GM18507 (cell line): ENCODE data around the gene ADSL.

Experiments
- DNase-seq: peaks from one replicate; pipeline ENCODE4 v3.0.0; 2011; ENCODE audit warnings: low read depth; ENCODE audit not compliant: insufficient read length; ENCODE audit errors: extremely low spot score
- FAIRE-seq: peaks from 2 replicates; lab custom pipeline; 2011; peaks lifted over from hg19 to GRCh38; lab: Jason Lieb, UNC

Gene ADSL

GRCh38 chr22:40400159-40400558, 53.9 kb downstream of the ADSL start:
- DNase-seq (no peak), FAIRE-seq (peak; percentile 96)

GRCh38 chr22:40401532-40401931, 55.2 kb downstream of the ADSL start:
- peak; percentile 59 for FAIRE-seq
- no peak for DNase-seq

GRCh38 chr22:40401981-40402406, 55.7 kb downstream of the ADSL start:
- DNase-seq (no peak), FAIRE-seq (peak; percentile 58)

GRCh38 chr22:40403141-40403540, 56.8 kb downstream of the ADSL start:
- FAIRE-seq (no peak), DNase-seq (no peak)

- FAIRE-seq (no peak), DNase-seq (no peak)
These were observed 57.4 kb downstream of the ADSL start for GRCh38 chr22:40403651-40404050.

GRCh38 chr22:40404251-40405177, 58.2 kb downstream of the ADSL start:
- no peak for FAIRE-seq
- no peak for DNase-seq

- no peak for FAIRE-seq
- DNase-seq: no peak
These were observed 59.1 kb downstream of the ADSL start for GRCh38 chr22:40405178-40406062.

- DNase-seq (no peak), FAIRE-seq (no peak)
These were observed 60.0 kb downstream of the ADSL start for GRCh38 chr22:40406063-40406890.

- FAIRE-seq (no peak), DNase-seq (no peak)
These were observed 60.9 kb downstream of the ADSL start for GRCh38 chr22:40407021-40407761.

GRCh38 chr22:40407831-40408717, 61.8 kb downstream of the ADSL start:
- FAIRE-seq: no peak

GRCh38 chr22:40408718-40409612, 62.7 kb downstream of the ADSL start:
- FAIRE-seq (no peak), DNase-seq (no peak)

More at GRCh38 chr22:40407831-40408717, 61.8 kb downstream of the ADSL start:
- no peak for DNase-seq

GRCh38 chr22:40409613-40410113, 63.4 kb downstream of the ADSL start:
- DNase-seq (no peak), FAIRE-seq (no peak)

GRCh38 chr22:40410272-40410671, 64.0 kb downstream of the ADSL start:
- FAIRE-seq (no peak), DNase-seq (no peak)

GRCh38 chr22:40410731-40411505, 64.6 kb downstream of the ADSL start:
- DNase-seq (no peak), FAIRE-seq (no peak)

- no peak for FAIRE-seq
- no peak for DNase-seq
These were observed 65.2 kb downstream of the ADSL start for GRCh38 chr22:40411506-40411861.

GRCh38 chr22:40412441-40412840, 66.1 kb downstream of the ADSL start:
- peak; percentile 96 for FAIRE-seq

More at GRCh38 chr22:40412441-40412840, 66.1 kb downstream of the ADSL start:
- DNase-seq: no peak
